Gastrocnemius medialis (tissue), 4 donors: ENCODE data around the gene DSC1.

Experiments
- CTCF ChIP-seq, 5 experiments: fragments of 450-650 bp in 3 of 5; fragments of 200-600 bp in 2 of 5; sonication (generic) in 2 of 5; IDR thresholded peaks in 4 of 5; conservative IDR thresholded peaks in 1 of 5; 1 replicate in 4 of 5; 2 replicates in 1 of 5; pipeline ENCODE4 v1.5.1; 2016 to 2019; ENCODE audit warnings: antibody characterized with exemption in 5 of 5, mild to moderate bottlenecking in 3 of 5, moderate library complexity in 3 of 5
- POLR2A ChIP-seq, 2 donors: fragments of 450-650 bp; IDR thresholded peaks; one replicate each; pipeline ENCODE4 v1.6.1; 2017; ENCODE audit warnings: antibody characterized with exemption in 2 of 2, mild to moderate bottlenecking in 2 of 2, moderate library complexity in 2 of 2

- TF ChIP-seq CTCF (IDR thresholded peaks at IDR 0.05 in 4 of 5, conservative IDR thresholded peaks at IDR 0.05 in 1 of 5) (no peak), POLR2A (IDR thresholded peaks at IDR 0.05) (no peak)
These were observed 20.6 kb upstream of the DSC1 start for GRCh38 chr18:31183302-31183701.
